ENCODE measurements around the gene TBC1D22A. TPM values are rescaled to one million over a fixed set of nuclear protein-coding genes. Genes with fewer than 3 reads are reported as not detected.
"Not testable (repeated sequence)": the region's sequence is repeated elsewhere in the genome, so short reads cannot be mapped to it uniquely, and the experiment has no call there.

The TBC1D22A gene
- total and polyA plus RNA-seq, 8 donors: 14.4 to 33.5 (median 15.7) TPM

DNA sequence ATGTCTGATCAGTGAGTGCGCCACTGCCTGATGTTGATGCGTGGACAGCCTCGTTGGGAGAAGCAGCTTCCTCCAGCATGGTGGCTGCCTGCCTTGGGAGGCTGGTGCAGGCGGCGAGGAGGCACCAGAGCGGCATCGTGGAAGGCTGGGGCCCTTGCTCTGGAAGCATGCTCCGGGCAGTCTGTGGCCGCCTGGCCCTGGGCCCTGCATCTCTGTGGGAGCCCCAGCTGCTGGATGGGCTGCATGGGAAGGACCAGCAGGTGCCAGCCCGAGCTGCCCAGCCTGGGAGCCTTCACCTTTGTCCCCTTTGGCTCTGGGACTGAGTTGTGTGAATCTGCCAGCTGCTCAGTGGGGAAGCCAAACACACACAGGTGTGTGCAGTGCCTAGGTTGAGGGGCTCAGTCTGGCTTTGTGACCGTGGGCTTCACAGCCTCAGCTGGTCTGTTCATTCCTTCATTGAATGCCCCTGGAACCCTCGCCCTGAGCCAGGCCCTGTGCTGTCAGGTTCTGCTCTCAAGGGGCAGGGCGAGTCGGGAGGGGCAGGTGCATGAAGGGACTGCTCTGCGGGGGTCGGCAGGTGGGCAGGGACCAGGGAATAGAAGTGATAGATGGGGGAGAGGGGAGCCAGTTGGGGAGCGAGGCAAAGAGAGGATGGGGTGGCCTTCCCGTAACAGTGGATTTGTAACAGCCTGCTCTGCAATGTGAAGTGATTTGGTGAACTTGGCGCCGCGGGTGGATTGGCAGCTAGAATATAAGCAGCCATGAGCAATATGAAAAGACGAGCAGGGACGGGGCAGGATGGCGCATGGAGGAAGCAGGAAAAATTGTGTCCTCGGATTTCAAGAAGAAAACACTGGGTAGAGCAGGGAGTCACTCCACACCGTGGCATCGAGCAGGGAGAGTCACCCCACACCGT, 354.2 kb downstream of the TBC1D22A start:
- DNase-seq (peak in 1 of 4 donors; percentile 24), ATAC-seq (no peak)
- Histone ChIP-seq H3K27ac (no peak overlapping the region), H3K4me3 (no peak overlapping the region), H3K27me3 (no peaks in the 10 kb centered on the region), H3K4me1 (no peaks in the 10 kb centered on the region), H3K9me3 (no peaks in the 10 kb centered on the region), H3K36me3 (peaks cover 0 to 26% of the 10 kb centered on the region in 2 donors)
- TF ChIP-seq, protein P1, sequence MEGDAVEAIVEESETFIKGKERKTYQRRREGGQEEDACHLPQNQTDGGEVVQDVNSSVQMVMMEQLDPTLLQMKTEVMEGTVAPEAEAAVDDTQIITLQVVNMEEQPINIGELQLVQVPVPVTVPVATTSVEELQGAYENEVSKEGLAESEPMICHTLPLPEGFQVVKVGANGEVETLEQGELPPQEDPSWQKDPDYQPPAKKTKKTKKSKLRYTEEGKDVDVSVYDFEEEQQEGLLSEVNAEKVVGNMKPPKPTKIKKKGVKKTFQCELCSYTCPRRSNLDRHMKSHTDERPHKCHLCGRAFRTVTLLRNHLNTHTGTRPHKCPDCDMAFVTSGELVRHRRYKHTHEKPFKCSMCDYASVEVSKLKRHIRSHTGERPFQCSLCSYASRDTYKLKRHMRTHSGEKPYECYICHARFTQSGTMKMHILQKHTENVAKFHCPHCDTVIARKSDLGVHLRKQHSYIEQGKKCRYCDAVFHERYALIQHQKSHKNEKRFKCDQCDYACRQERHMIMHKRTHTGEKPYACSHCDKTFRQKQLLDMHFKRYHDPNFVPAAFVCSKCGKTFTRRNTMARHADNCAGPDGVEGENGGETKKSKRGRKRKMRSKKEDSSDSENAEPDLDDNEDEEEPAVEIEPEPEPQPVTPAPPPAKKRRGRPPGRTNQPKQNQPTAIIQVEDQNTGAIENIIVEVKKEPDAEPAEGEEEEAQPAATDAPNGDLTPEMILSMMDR (IDR thresholded peaks at IDR 0.05): no peak
- intact Hi-C loops (cut with DNase I): no loop called here

DNA sequence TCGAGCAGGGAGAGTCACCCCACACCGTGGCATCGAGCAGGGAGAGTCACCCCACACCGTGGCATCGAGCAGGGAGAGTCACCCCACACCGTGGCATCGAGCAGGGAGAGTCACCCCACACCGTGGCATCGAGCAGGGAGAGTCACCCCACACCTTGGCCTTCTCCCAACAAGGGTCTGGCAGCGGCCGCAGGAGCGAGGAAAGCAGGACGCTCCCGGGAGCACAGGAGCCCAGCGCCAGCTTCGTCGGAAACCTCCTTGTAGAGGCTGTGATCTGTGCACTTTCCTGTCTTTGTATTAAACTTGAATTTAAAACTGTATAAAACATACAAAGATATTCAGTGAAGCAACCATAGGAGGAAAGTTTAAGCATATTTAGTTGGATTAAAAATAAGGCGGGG, 355.0 kb downstream of the TBC1D22A start:
- H3K9me3 ChIP-seq; H3K4me1 ChIP-seq; H3K4me3 ChIP-seq; H3K27me3 ChIP-seq; intact Hi-C loops (cut with DNase I); ATAC-seq; H3K27ac ChIP-seq: not testable (repeated sequence)
- peaks cover 0 to 18% of the 10 kb centered on the region in 2 donors for H3K36me3 ChIP-seq
- peak in 1 of 4 donors; percentile 71 for DNase-seq

DNA sequence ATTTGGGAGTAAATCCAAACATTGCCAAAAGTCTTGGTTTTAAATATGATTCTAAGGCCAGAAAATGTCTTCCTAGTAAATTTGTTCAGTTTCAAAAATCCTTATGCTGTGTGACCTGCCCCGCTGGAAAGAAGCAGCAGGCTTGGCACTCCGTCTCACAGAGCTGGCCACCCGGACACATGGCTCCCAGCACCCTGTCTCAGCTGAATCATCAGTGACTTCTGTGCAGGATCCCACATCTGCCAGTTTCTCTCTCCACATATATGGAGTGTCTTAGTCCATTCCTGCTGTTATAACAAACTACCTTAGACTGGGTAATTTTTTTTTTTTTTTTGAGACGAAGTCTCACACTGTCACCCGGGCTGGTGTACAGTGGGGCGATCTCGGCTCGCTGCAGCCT, 356.7 kb downstream of the TBC1D22A start:
- no peak overlapping the region for H3K4me3 ChIP-seq
- H3K27me3 ChIP-seq: no peaks in the 10 kb centered on the region
- no peak for ATAC-seq
- H3K9me3 ChIP-seq: no peaks in the 10 kb centered on the region
- no peaks in the 10 kb centered on the region for H3K4me1 ChIP-seq
- DNase-seq: peak in 1 of 4 donors; percentile 29
- intact Hi-C loops (cut with DNase I): no loop called here
- peaks cover 0 to 5% of the 10 kb centered on the region in 2 donors for H3K36me3 ChIP-seq
- TF ChIP-seq, protein P1 (IDR thresholded peaks at IDR 0.05): no peak
- H3K27ac ChIP-seq: no peak overlapping the region

DNA sequence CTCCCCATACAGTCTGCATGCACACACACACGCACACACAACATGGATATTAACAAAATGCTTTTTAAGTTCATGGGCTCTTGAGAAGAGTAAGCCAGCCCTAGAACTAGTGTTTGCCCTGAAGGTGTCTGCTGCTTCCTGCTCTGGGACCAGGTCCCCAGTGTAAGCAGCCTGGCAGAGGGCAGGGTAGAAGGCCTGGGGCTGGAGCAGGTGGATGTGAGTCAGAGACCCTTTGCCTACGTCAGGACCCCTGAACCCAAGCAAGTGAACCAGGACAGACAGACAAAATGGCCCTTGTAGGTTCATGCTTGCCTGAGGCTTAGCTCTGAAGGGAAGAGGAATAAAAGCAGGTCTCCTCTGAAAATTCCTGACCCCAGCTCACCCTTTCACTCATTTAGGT, 357.9 kb downstream of the TBC1D22A start:
- no peaks in the 10 kb centered on the region for H3K9me3 ChIP-seq
- intact Hi-C loops (cut with DNase I): no loop called here
- H3K27me3 ChIP-seq: no peaks in the 10 kb centered on the region
- no peak overlapping the region for H3K4me3 ChIP-seq
- ATAC-seq (no peak), DNase-seq (peak in 1 of 4 donors; percentile 11)
- peaks cover 0 to 5% of the 10 kb centered on the region in 2 donors for H3K36me3 ChIP-seq
- TF ChIP-seq, protein P1 (IDR thresholded peaks at IDR 0.05): no peak
- H3K27ac ChIP-seq: no peak overlapping the region
- H3K4me1 ChIP-seq: no peaks in the 10 kb centered on the region

DNA sequence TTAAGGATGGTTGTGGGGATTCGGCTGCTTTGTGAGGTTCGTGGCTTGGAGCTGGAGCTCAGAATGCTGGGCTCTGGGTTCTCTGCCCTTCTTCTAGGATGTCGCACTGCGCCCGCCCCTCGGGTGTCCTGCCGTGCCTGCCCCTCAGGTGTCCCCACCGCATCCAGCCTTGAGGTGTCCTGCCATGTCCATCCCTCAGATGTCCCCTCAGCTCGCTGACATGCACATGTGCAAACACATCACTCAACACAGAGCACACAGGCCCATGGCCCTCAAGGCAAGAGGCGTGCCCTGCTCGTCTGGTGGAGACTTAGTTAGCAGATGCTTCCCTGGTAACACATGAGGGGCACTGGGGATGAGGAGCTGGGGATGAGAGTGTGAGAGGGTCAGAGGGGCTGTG, 359.3 kb downstream of the TBC1D22A start:
- ATAC-seq (no peak), DNase-seq (peak in 1 of 4 donors; percentile 60)

More for the DNA sequence above, 359.3 kb downstream of the TBC1D22A start:
- H3K27ac ChIP-seq: no peak overlapping the region
- no peak overlapping the region for H3K4me3 ChIP-seq
- H3K36me3 ChIP-seq: peaks cover 0 to 5% of the 10 kb centered on the region in 2 donors
- no peaks in the 10 kb centered on the region for H3K4me1 ChIP-seq
- intact Hi-C loops (cut with DNase I): no loop called here
- H3K27me3 ChIP-seq: no peaks in the 10 kb centered on the region
- TF ChIP-seq, protein P1 (IDR thresholded peaks at IDR 0.05): no peak
- no peaks in the 10 kb centered on the region for H3K9me3 ChIP-seq

Data from left lung (tissue), 10 donors.